ENCODE data around the gene KCTD10. TPM values are rescaled to one million over a fixed set of nuclear protein-coding genes. Genes with fewer than 3 reads are reported as not detected.

Gene KCTD10
- total RNA-seq, 1 donor from 2014 or later: 47.4 TPM

- Mint-ChIP-seq H3K4me3 (no peak overlapping the region), H3K27me3 (no peaks in the 10 kb centered on the region), H3K9me3 (no peaks in the 10 kb centered on the region), H3K36me3 (peaks cover 44% of the 10 kb centered on the region), H3K4me1 (ENCODE audit: unreplicated experiment) (peaks cover 11% of the 10 kb centered on the region), H3K27ac (no peak overlapping the region)
- DNase-seq (ENCODE audit: extremely low spot score, unreplicated experiment): no peak
- no peak for TF ChIP-seq CTCF (conservative IDR thresholded peaks at IDR 0.05)
Observed at GRCh38 chr12:109450980-109451379, 26.1 kb downstream of the KCTD10 start.

GRCh38 chr12:109449845-109450532 lies 27.1 kb downstream of the KCTD10 start:
- no peak for TF ChIP-seq CTCF (conservative IDR thresholded peaks at IDR 0.05)
- Mint-ChIP-seq H3K9me3 (no peaks in the 10 kb centered on the region), H3K36me3 (peaks cover 43% of the 10 kb centered on the region), H3K4me3 (no peak overlapping the region), H3K27me3 (no peaks in the 10 kb centered on the region), H3K27ac (no peak overlapping the region), H3K4me1 (ENCODE audit: unreplicated experiment) (peaks cover 11% of the 10 kb centered on the region)
- no peak for DNase-seq (ENCODE audit: extremely low spot score, unreplicated experiment)

- H3K27ac Mint-ChIP-seq: no peak overlapping the region
- peaks cover 44% of the 10 kb centered on the region for H3K36me3 Mint-ChIP-seq
- H3K4me1 Mint-ChIP-seq (ENCODE audit: unreplicated experiment): peaks cover 19% of the 10 kb centered on the region
- no peak overlapping the region for H3K4me3 Mint-ChIP-seq
- peaks cover 4% of the 10 kb centered on the region for H3K9me3 Mint-ChIP-seq
- DNase-seq (ENCODE audit: extremely low spot score, unreplicated experiment): no peak
- no peak for TF ChIP-seq CTCF (conservative IDR thresholded peaks at IDR 0.05)
- no peaks in the 10 kb centered on the region for H3K27me3 Mint-ChIP-seq
Observed at GRCh38 chr12:109448707-109449390, 28.3 kb downstream of the KCTD10 start.

GRCh38 chr12:109448272-109448671 lies 28.8 kb downstream of the KCTD10 start:
- DNase-seq (ENCODE audit: extremely low spot score, unreplicated experiment): no peak
- H3K36me3 Mint-ChIP-seq: peaks cover 40% of the 10 kb centered on the region
- no peak overlapping the region for H3K27ac Mint-ChIP-seq
- peaks cover 20% of the 10 kb centered on the region for H3K4me1 Mint-ChIP-seq (ENCODE audit: unreplicated experiment)
- TF ChIP-seq CTCF (conservative IDR thresholded peaks at IDR 0.05): no peak
- no peaks in the 10 kb centered on the region for H3K27me3 Mint-ChIP-seq
- peaks cover 4% of the 10 kb centered on the region for H3K9me3 Mint-ChIP-seq
- no peak overlapping the region for H3K4me3 Mint-ChIP-seq

GRCh38 chr12:109447482-109447881 lies 29.6 kb downstream of the KCTD10 start:
- H3K27me3 Mint-ChIP-seq: no peaks in the 10 kb centered on the region
- peaks cover 20% of the 10 kb centered on the region for H3K4me1 Mint-ChIP-seq (ENCODE audit: unreplicated experiment)
- H3K9me3 Mint-ChIP-seq: peaks cover 4% of the 10 kb centered on the region
- peaks cover 40% of the 10 kb centered on the region for H3K36me3 Mint-ChIP-seq
- no peak for DNase-seq (ENCODE audit: extremely low spot score, unreplicated experiment)
- no peak overlapping the region for H3K4me3 Mint-ChIP-seq
- no peak for TF ChIP-seq CTCF (conservative IDR thresholded peaks at IDR 0.05)
- H3K27ac Mint-ChIP-seq: no peak overlapping the region

Data from type B pancreatic cell (in vitro differentiated cells).